ENCODE measurements around the gene RBM15B.

- TF ChIP-seq CTCF (IDR thresholded peaks at IDR 0.05), result no peak
- no peak for TF ChIP-seq POLR2A (IDR thresholded peaks at IDR 0.05)
Measured at GRCh38 chr3:51375571-51375970, 15.5 kb upstream of the RBM15B start.

Measured in body of pancreas (tissue), 4 donors.